Endometrium (tissue), 2 donors: ENCODE data around the gene CCNL2.
"Not testable (repeated sequence)": the region's sequence is repeated elsewhere in the genome, so short reads cannot be mapped to it uniquely, and the experiment has no call there.

Experiments
- FAIRE-seq: peaks from 2 replicates; lab custom pipeline; 2012; peaks lifted over from hg19 to GRCh38; lab: Jason Lieb, UNC
- donor health status: control.
- donor health status: control.

CCNL2 gene

GRCh38 chr1:1419813-1420653 lies 20.9 kb upstream of the CCNL2 start:
- FAIRE-seq, result no peak

DNA sequence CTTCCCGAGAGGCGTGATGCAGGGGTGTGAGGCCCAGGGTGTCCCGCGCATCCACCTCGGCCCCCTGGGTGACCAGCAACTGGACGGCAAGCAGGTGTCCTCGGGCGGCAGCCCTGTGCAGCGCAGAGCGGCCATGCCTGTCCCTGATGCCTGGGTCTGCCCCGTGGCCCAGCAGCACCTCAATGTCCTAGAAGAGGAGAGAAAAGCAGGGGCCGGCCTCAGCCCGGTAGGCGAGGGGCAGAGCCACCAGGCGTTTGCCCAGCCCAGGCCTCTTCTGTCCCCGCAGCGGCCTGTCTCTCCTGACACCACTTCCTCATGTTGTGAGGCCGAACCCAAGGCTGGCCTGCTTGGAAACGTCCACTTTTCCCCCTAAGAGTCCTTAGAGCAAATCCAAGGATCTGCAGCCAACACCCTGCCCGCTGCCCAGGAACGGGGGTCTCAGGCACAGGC lies 20.3 kb upstream of the CCNL2 start:
- FAIRE-seq, result no peak

DNA sequence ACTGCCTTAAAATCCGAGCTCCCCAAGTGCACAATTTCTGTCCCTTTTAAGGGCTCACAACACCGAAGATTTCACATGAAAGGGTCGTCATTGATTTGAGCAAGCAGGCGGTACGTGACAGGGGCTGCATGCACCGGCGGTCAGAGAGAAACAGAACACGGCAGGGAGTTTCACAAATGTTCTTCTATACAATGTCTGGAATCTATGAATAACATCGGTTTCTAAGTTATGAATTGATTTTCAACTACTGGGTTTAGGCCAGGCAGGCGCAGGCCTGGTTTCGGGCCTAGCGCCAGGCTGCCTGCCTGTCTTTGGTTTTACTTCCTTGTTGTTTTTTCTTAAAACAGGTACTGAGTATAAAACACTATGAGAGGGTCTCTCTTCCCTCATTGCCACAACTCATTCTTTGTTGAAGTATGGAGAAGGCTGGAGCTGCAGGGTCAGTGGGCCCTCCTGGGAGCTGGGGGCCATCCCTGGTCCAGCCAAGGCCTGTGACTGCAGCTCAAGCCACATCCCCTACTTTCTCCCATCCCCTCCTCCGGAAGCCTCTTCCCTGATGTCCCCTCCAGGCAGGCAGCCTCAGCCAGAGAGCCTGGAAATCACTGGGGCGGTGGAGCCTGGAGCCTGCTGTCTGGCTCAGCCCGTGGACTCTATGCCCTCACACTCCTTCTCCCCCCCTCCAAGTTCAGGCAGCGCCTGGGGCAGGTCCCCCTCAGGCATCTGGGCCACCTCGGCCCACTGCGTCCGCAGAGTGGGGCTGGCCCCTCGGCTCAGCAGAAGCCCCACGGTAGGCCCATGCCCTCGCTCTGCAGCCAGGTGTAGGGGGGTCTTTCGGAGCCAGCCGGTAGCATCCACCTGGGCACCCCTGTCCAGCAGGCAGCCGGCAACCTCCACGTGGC lies 19.6 kb upstream of the CCNL2 start:
- no peak for FAIRE-seq

DNA sequence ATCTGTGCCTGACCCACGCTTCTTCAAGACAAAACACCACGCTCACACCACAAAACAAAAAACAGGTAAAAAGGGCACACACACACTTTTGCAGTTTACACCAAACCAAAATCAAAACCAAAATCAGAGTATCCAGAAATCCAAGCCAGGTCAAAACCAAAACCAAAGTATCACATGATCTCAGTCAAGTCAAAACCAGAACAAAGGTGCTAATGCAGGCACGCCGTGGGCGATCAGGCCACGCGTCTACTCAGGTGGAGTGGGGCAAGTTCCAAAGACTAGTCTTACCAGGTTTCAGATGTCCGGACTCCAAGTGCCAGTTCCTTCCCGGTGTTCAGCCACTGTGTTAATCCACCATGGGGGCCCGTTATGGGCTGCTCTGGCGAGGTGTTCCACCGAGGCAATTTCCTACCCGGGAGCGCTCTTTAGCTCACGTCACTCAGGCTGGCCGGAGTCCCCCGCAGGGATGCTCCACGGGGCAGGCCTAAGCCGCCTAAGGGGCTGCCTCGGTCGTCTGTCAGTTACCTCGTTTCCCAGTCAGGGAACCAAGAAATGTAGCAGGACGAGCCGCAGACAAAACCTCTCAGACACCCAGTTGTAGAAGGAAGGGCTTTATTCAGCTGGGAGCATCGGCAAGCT lies 18.8 kb upstream of the CCNL2 start:
- FAIRE-seq, result not testable (repeated sequence)

- FAIRE-seq, result not testable (repeated sequence)
Measured at GRCh38 chr1:1417396-1417795, 18.3 kb upstream of the CCNL2 start.

DNA sequence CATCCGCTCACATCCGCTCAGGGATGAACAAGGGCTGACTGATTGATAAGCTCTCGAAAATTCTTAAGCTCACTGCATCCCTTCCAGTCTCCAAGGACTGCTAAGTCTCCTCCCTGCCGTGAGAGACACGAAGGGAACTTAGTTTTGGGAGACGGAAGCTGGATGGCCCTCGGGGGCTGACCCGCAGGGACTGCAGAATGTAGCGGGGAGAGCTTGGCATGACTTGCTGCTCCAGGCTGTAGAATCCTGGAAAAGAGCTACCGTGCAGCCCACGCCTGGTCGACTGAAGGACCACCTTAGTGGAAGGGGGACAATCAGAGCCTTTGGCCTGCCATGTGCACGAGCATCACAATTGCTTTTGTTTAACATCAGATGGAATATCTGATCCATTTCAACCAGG lies 16.6 kb upstream of the CCNL2 start:
- no peak for FAIRE-seq

- FAIRE-seq, result not testable (repeated sequence)
Measured at GRCh38 chr1:1412311-1412902, 13.3 kb upstream of the CCNL2 start.

- no peak for FAIRE-seq
Measured at GRCh38 chr1:1411626-1412025, 12.5 kb upstream of the CCNL2 start.

DNA sequence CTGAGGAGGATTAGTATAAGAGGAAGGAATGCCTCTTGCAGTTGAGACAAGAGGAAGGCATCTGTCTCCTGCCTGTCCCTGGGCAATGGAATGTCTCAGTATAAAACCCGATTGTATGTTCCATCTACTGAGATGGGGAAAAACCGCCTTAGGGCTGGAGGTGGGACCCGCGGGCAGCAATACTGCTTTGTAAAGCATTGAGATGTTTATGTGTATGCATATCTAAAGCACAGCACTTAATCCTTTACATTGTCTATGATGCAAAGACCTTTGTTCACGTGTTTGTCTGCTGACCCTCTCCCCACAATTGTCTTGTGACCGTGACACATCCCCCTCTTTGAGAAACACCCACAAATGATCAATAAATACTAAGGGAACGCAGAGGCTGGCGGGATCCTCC lies 11.1 kb upstream of the CCNL2 start:
- not testable (repeated sequence) for FAIRE-seq

DNA sequence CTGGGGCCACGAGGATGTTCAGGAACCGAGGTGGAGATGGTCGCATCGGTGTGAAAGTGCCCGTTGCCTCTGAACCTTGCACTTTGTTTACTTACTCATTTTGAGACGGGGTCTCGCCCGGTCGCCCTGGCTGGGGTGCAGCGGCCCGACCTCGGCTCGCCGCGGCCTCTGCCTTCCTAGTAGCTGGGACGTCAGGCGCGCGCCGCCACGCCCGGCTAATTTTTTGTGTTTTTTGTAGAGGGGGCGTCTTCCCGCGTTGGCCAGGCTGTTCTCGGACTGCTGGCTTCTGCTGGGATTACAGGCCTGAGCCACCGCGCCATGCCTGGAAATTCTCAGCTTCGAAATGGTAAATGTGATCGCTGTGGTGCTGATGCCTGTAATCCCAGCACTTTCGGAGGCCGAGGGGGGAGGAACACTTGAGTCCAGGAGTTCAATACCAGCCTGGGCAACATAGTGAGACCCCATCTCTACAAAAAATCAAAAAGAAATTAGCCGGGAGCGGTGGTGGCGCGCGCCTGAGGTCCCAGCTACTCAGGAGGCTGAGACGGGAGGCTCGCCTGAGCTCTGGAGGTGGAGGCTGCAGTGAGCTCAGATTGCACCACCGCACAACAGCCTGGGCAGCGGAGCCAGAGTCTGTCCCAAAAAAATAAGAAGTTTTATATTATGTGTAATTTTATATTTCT lies 8.6 kb upstream of the CCNL2 start:
- no peak for FAIRE-seq

DNA sequence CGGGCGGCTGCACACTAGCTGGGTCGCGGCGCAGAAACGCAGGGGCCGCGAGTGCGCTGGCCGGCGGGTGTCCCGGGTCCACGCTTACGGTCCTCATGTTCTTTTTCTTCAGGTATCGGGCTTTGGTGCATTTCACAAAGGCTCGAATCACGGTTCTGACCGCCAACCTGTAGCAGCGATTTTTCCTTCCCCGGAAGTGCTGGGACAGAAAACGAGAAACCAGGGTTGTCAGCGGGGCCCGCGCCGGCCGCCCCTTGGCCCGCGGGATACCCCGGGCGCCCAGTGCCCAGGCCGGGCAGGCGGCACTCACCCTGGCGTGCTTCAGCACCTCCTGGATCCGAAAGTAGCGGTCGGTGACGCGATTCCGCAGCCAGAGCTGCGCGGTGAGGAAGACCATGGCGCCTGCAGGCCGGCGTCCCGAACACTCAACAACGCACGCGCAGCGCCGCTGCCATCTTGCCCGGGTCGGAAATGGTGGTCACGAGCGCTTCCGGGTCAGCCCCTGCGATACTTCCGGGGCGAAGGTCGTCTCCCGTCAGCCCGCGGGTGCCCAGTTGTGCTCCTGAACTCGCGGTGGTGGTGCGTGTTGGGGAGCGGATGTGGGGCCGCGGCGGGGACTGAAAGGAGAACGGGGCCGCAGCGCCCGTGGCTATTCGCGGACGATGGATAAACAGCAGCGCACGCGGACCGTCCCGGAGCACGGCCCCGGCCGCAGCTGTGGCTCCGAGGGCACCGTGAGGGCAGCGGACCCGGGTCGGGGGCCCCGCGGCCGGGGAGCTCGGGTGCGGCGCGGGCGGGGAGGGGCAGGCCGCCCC lies 7.9 kb upstream of the CCNL2 start, which contains the start of gene MRPL20:
Gene MRPL20 (minus strand): TSS at position 473 of the 815 bp plus-strand sequence. CDS start 76 bp downstream, at position 397.
- FAIRE-seq, result no peak

DNA sequence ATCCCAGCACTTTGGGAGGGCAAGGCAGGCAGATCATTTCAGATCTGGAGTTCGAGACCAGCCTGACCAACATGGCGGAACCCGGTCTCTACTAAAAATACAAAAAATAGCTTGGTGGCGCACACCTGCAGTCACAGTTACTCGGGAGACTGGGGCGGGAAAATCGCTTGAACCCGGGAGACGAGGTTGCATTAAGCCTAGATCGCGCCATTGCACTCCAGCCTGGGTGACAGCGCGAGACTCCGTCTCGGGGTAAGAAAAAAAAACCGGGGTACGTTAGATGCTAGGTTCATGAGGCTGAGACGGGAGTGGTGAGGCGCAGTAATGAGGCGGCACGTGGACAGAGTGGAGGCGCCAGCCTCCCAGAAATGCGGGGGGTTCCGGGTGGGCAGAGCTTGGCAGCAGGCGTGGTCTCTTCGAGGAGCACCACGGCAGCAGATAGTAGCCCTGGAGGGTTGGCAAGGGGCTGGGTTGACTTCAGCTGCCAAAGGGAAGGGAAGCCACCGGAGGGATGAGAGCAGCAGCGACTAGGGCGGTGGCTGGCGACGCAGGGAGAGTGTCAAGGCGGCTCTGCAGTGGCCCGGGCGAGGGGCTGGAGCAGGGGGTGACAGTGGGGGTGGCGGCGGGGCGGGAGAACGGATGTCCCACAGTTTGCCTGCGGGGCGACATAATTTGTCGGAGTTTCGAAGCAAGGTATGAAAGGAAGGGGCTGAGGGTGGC lies 7.1 kb upstream of the CCNL2 start:
- no peak for FAIRE-seq

- no peak for FAIRE-seq
Measured at GRCh38 chr1:1403653-1404052, 4.5 kb upstream of the CCNL2 start.

GRCh38 chr1:1402901-1403392 lies 3.8 kb upstream of the CCNL2 start:
- not testable (repeated sequence) for FAIRE-seq

- FAIRE-seq, result no peak
Measured at GRCh38 chr1:1402072-1402900, 3.2 kb upstream of the CCNL2 start.

GRCh38 chr1:1401457-1402010 lies 2.4 kb upstream of the CCNL2 start:
- no peak for FAIRE-seq

GRCh38 chr1:1400576-1401456 lies 1.7 kb upstream of the CCNL2 start:
- no peak for FAIRE-seq
